Lower leg skin (tissue), 3 donors: Measurements from ENCODE around the gene CKAP2.
"Not testable (repeated sequence)": the region's sequence is repeated elsewhere in the genome, so short reads cannot be mapped to it uniquely, and the experiment has no call there.

ENCODE experiments used
- POLR2A ChIP-seq, 2 donors: fragments of 450-650 bp; IDR thresholded peaks; one replicate each; pipeline ENCODE4 v1.6.1; 2016 to 2017; ENCODE audit warnings: antibody characterized with exemption in 2 of 2, mild to moderate bottlenecking in 1 of 2, moderate library complexity in 1 of 2
- TF ChIP-seq, protein P1 (sequence below), 3 donors: fragments of 450-650 bp; IDR thresholded peaks; one replicate each; pipeline ENCODE4 v1.5.1; 2016; ENCODE audit warnings: antibody characterized with exemption in 3 of 3, mild to moderate bottlenecking in 3 of 3, moderate library complexity in 2 of 3

GRCh38 chr13:52491015-52491414, 35.7 kb downstream of the CKAP2 start:
- TF ChIP-seq, protein P1, sequence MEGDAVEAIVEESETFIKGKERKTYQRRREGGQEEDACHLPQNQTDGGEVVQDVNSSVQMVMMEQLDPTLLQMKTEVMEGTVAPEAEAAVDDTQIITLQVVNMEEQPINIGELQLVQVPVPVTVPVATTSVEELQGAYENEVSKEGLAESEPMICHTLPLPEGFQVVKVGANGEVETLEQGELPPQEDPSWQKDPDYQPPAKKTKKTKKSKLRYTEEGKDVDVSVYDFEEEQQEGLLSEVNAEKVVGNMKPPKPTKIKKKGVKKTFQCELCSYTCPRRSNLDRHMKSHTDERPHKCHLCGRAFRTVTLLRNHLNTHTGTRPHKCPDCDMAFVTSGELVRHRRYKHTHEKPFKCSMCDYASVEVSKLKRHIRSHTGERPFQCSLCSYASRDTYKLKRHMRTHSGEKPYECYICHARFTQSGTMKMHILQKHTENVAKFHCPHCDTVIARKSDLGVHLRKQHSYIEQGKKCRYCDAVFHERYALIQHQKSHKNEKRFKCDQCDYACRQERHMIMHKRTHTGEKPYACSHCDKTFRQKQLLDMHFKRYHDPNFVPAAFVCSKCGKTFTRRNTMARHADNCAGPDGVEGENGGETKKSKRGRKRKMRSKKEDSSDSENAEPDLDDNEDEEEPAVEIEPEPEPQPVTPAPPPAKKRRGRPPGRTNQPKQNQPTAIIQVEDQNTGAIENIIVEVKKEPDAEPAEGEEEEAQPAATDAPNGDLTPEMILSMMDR (IDR thresholded peaks at IDR 0.05), result not testable (repeated sequence)
- not testable (repeated sequence) for TF ChIP-seq POLR2A (IDR thresholded peaks at IDR 0.05)
